AG10803 (cell line): ENCODE results near the gene MIB1.

Experiments used
- DNase-seq: peaks from one replicate; pipeline ENCODE4 v3.0.0; 2010; ENCODE audit warnings: low read depth
- H3K4me3 ChIP-seq: 2 replicates; pipeline ENCODE4 v1.5.1; 2011; ENCODE audit warnings: mild to moderate bottlenecking, low read length, control low read depth
- CTCF ChIP-seq: conservative IDR thresholded peaks from 2 replicates; pipeline ENCODE4 v1.5.1; 2011; ENCODE audit warnings: mild to moderate bottlenecking, low read length, control low read depth, inconsistent platforms

MIB1 gene

GRCh38 chr18:21740538-21741311 lies at the start of gene MIB1:
TSS of gene MIB1 (plus strand) at chr18:21740792. CDS start at chr18:21741584, 792 bp downstream.
- peak; percentile 94 for DNase-seq
- H3K4me3 ChIP-seq, result peak within 1 kb of the TSS; percentile 88
- no peak for TF ChIP-seq CTCF

GRCh38 chr18:21693322-21693721 lies 47.3 kb upstream of the MIB1 start:
- no peak for TF ChIP-seq CTCF
- DNase-seq, result no peak
- no peak overlapping the region for H3K4me3 ChIP-seq

- no peak for DNase-seq
- no peak overlapping the region for H3K4me3 ChIP-seq
- no peak for TF ChIP-seq CTCF
Observed at GRCh38 chr18:21700528-21701075, 40.0 kb upstream of the MIB1 start.

GRCh38 chr18:21701621-21702020 lies 39.0 kb upstream of the MIB1 start:
- no peak overlapping the region for H3K4me3 ChIP-seq
- no peak for TF ChIP-seq CTCF
- DNase-seq, result no peak

- no peak for TF ChIP-seq CTCF
- no peak overlapping the region for H3K4me3 ChIP-seq
- DNase-seq, result no peak
Observed at GRCh38 chr18:21702602-21703001, 38.0 kb upstream of the MIB1 start.

- peak overlapping the region; percentile 80 for H3K4me3 ChIP-seq
- TF ChIP-seq CTCF, result no peak
- no peak for DNase-seq
Observed at GRCh38 chr18:21703241-21703820, 37.3 kb upstream of the MIB1 start.
